IMR-90 (cell line): ENCODE results near the gene UBAC1. TPM values are rescaled to one million over a fixed set of nuclear protein-coding genes. Genes with fewer than 3 reads are reported as not detected.

Experiments used
- ATAC-seq: fragments of 200-7000 bp; cut with Tn5 transposase; 2 replicates; pipeline ENCODE4 v1.9.1; 2020; ENCODE audit warnings: low read depth, mild to moderate bottlenecking, moderate library complexity
- BruUV-seq: library from RNA; stranded (reverse); fragments of 400-500 nt; replicated peaks from 2 replicates; lab custom pipeline; 2021; lab: Mats Ljungman, UMichigan
- CTCF ChIA-PET: fragments of 300-600 bp; formaldehyde crosslinking; extraction: SDS; loops from one replicate; lab custom pipeline; 2021; ENCODE audit warnings: antibody characterized with exemption; lab: Yijun Ruan, JAX
- POLR2A ChIA-PET: fragments of 300-600 bp; sonication (Branson Sonifier 250); formaldehyde crosslinking; loops from one replicate; lab custom pipeline; 2022; ENCODE audit warnings: antibody characterized with exemption; ENCODE audit not compliant: unreplicated experiment; lab: Charles Lee
- DNase-seq: peaks from one replicate; pipeline ENCODE4 v3.0.0; 2013
- H2AFZ ChIP-seq: replicated peaks from 2 replicates; pipeline ENCODE3; 2013; ENCODE audit warnings: low read length, mild to moderate bottlenecking; ENCODE audit not compliant: poor library complexity
- H2AK5ac ChIP-seq: 2 replicates; pipeline ENCODE4 v1.6.1; 2013; ENCODE audit warnings: low read depth, low read length, inconsistent platforms
- H2AK9ac ChIP-seq: replicated peaks from 2 replicates; pipeline ENCODE3; 2013; ENCODE audit warnings: mild to moderate bottlenecking, low read depth, low read length, moderate library complexity; ENCODE audit not compliant: poor library complexity
- H2BK120ac ChIP-seq: 2 replicates; pipeline ENCODE4 v1.6.1; 2013; ENCODE audit warnings: low read depth, low read length, inconsistent platforms
- H2BK15ac ChIP-seq: 3 replicates; pipeline ENCODE4 v1.6.1; 2013; ENCODE audit warnings: low read depth, low read length, inconsistent platforms
- H2BK20ac ChIP-seq: 2 replicates; pipeline ENCODE4 v1.6.1; 2013; ENCODE audit warnings: low read depth, mild to moderate bottlenecking, inconsistent platforms, low read length, moderate library complexity
- H2BK5ac ChIP-seq: 2 replicates; pipeline ENCODE4 v1.6.1; 2013; ENCODE audit warnings: mild to moderate bottlenecking, low read depth, low read length, inconsistent platforms; ENCODE audit not compliant: poor library complexity, severe bottlenecking
- H3K14ac ChIP-seq: replicated peaks from 2 replicates; pipeline ENCODE4 v1.6.1; 2013; ENCODE audit warnings: low read depth, low read length, inconsistent platforms
- H3K18ac ChIP-seq: 2 replicates; pipeline ENCODE4 v1.6.1; 2013; ENCODE audit warnings: low read depth, low read length, control low read depth
- H3K23ac ChIP-seq: 2 replicates; pipeline ENCODE4 v1.6.1; 2013; ENCODE audit warnings: low read depth, low read length, inconsistent platforms
- H3K27ac ChIP-seq: 2 replicates; pipeline ENCODE4 v1.5.1; 2013; ENCODE audit warnings: mild to moderate bottlenecking, control low read depth, low read length; ENCODE audit not compliant: insufficient read depth
- H3K27me3 ChIP-seq: 2 replicates; pipeline ENCODE4 v1.6.1; 2013; ENCODE audit warnings: low read length; ENCODE audit not compliant: control insufficient read depth, insufficient read depth
- H3K36me3 ChIP-seq: 2 replicates; pipeline ENCODE4 v1.6.1; 2013; ENCODE audit warnings: low read length, mixed read lengths; ENCODE audit not compliant: control insufficient read depth, insufficient read depth
- H3K4ac ChIP-seq: 2 replicates; pipeline ENCODE4 v1.6.1; 2013; ENCODE audit warnings: low read depth, low read length, inconsistent platforms
- H3K4me1 ChIP-seq: 2 replicates; pipeline ENCODE4 v1.6.1; 2013; ENCODE audit warnings: low read length, mixed read lengths; ENCODE audit not compliant: control insufficient read depth, insufficient read depth
- H3K4me2 ChIP-seq: 2 replicates; pipeline ENCODE4 v1.6.1; 2013; ENCODE audit warnings: low read depth, mild to moderate bottlenecking, control low read depth, low read length, moderate library complexity
- H3K4me3 ChIP-seq: 2 replicates; pipeline ENCODE4 v1.5.1; 2013; ENCODE audit warnings: low read depth, mild to moderate bottlenecking, control low read depth, low read length, moderate library complexity; ENCODE audit not compliant: insufficient read depth
- H3K56ac ChIP-seq: 2 replicates; pipeline ENCODE4 v1.6.1; 2013; ENCODE audit warnings: low read length, inconsistent platforms; ENCODE audit not compliant: insufficient read depth; ENCODE audit errors: extremely low read depth
- H3K79me1 ChIP-seq, 2 experiments: 2 replicates each; pipeline ENCODE4 v1.6.1; 2013; ENCODE audit warnings: low read length in 2 of 2, inconsistent platforms in 1 of 2, low read depth in 1 of 2
- H3K9ac ChIP-seq: 2 replicates; pipeline ENCODE4 v1.6.1; 2013; ENCODE audit warnings: low read depth, low read length, control low read depth
- H3K9me1 ChIP-seq: 2 replicates; pipeline ENCODE4 v1.6.1; 2013; ENCODE audit warnings: low read length, inconsistent platforms; ENCODE audit not compliant: insufficient read depth
- H3K9me3 ChIP-seq: 2 replicates; pipeline ENCODE4 v1.6.1; 2013; ENCODE audit warnings: low read length; ENCODE audit not compliant: control insufficient read depth, insufficient read depth
- H4K20me1 ChIP-seq: 2 replicates; pipeline ENCODE4 v1.6.1; 2013; ENCODE audit warnings: low read length, inconsistent platforms; ENCODE audit not compliant: insufficient read depth
- H4K5ac ChIP-seq: 2 replicates; pipeline ENCODE4 v1.6.1; 2013; ENCODE audit warnings: mild to moderate bottlenecking, low read depth, low read length, control low read depth
- H4K8ac ChIP-seq, 2 experiments: 2 replicates each; pipeline ENCODE4 v1.6.1; 2013; ENCODE audit warnings: low read depth in 2 of 2, low read length in 2 of 2, control low read depth in 1 of 2, inconsistent platforms in 1 of 2
- H4K91ac ChIP-seq: 2 replicates; pipeline ENCODE4 v1.6.1; 2013; ENCODE audit warnings: low read depth, low read length, inconsistent platforms; ENCODE audit not compliant: insufficient read depth
- BHLHE40 ChIP-seq: fragments of 150-350 bp; IDR thresholded peaks from 2 replicates; pipeline ENCODE4 v1.6.1; 2016; ENCODE audit warnings: mild to moderate bottlenecking, low read depth, low read length
- CHD1 ChIP-seq: IDR thresholded peaks from 2 replicates; pipeline ENCODE4 v1.6.1; 2012; ENCODE audit warnings: low read depth, low read length, improper control_type of control experiment
- FOS ChIP-seq: fragments of 150-350 bp; IDR thresholded peaks from 2 replicates; pipeline ENCODE4 v1.6.1; 2016; ENCODE audit warnings: low read depth, low read length
- MAZ ChIP-seq: IDR thresholded peaks from 2 replicates; pipeline ENCODE4 v1.6.1; 2012; ENCODE audit warnings: low read depth, mild to moderate bottlenecking, low read length, improper control_type of control experiment, moderate library complexity, borderline replicate concordance
- MXI1 ChIP-seq: IDR thresholded peaks from 2 replicates; pipeline ENCODE4 v1.6.1; 2012; ENCODE audit warnings: low read depth, mild to moderate bottlenecking, low read length, moderate library complexity, borderline replicate concordance
- NFE2L2 ChIP-seq: fragments of 150-350 bp; IDR thresholded peaks from 2 replicates; pipeline ENCODE4 v1.6.1; 2016; ENCODE audit warnings: low read depth, mild to moderate bottlenecking, low read length
- POLR2A ChIP-seq: IDR thresholded peaks from 2 replicates; pipeline ENCODE4 v1.6.1; 2012; ENCODE audit warnings: mild to moderate bottlenecking, low read depth, low read length
- RAD21 ChIP-seq: IDR thresholded peaks from 2 replicates; pipeline ENCODE4 v1.6.1; 2012; ENCODE audit warnings: low read length, improper control_type of control experiment
- RFX5 ChIP-seq: IDR thresholded peaks from 2 replicates; pipeline ENCODE4 v1.8.0; 2012; ENCODE audit warnings: low read depth, mild to moderate bottlenecking, low read length, moderate library complexity
- SMC3 ChIP-seq: fragments of 150-350 bp; IDR thresholded peaks from 2 replicates; pipeline ENCODE4 v1.6.1; 2016; ENCODE audit warnings: low read depth, mild to moderate bottlenecking, antibody characterized with exemption, low read length, moderate library complexity
- WGBS, 2 experiments: methylation state at CpG; one replicate each; pipeline versions ENCODE4 v1.1.5 to v1.1.7; 2013; ENCODE audit warnings: missing lambda C conversion rate in 2 of 2; ENCODE audit not compliant: insufficient read length in 1 of 2; ENCODE audit errors: extremely low coverage in 2 of 2; 5-methylcytosine and 5-hydroxymethylcytosine counted together
- dilution Hi-C: fragments of 300-500 bp; cut with HindIII; formaldehyde crosslinking; loops from one replicate; pipeline ENCODE4 v1.14.3; 2018; ENCODE audit warnings: low sequenced_read_pairs; ENCODE audit not compliant: unreplicated experiment
- in situ Hi-C: fragments of 300-500 bp; cut with MboI; formaldehyde crosslinking; loops from 3 replicates; pipeline ENCODE4 v1.14.3; 2019; ENCODE audit warnings: low sequenced_read_pairs, inconsistent platforms, mixed read lengths
- intact Hi-C: fragments of 100-400 bp; cut with micrococcal nuclease; formaldehyde crosslinking; loops from 2 replicates; pipeline ENCODE4 v1.10.0; 2022
- polyA plus RNA-seq, 3 experiments: library from polyadenylated mRNA; depleted of rRNA; stranded (reverse); fragments of >200 nt; gene quantifications; 2 replicates each; pipeline ENCODE4 v1.2.3, GENCODE V29; 2012; ENCODE audit warnings: low replicate concordance in 1 of 3
- total RNA-seq: library from RNA; depleted of rRNA; stranded (reverse); fragments of >200 nt; gene quantifications from 2 replicates; pipeline ENCODE4 v1.2.3, GENCODE V29; 2012
- TF ChIP-seq, protein P1 (sequence below): conservative IDR thresholded peaks from 2 replicates; pipeline ENCODE4 v1.5.1; 2012; ENCODE audit warnings: mild to moderate bottlenecking, low read depth, low read length, improper control_type of control experiment
- TF ChIP-seq, protein P2 (sequence below): fragments of 150-350 bp; IDR thresholded peaks from 2 replicates; pipeline ENCODE4 v1.6.1; 2017; ENCODE audit warnings: mild to moderate bottlenecking, antibody characterized with exemption, low read length, low read depth
- TF ChIP-seq, protein P3 (sequence below): fragments of 150-350 bp; IDR thresholded peaks from 2 replicates; pipeline ENCODE4 v1.6.1; 2016; ENCODE audit warnings: low read depth, mild to moderate bottlenecking, low read length, moderate library complexity, borderline replicate concordance

Gene UBAC1
- total and polyA plus RNA-seq, 2 of the 4 experiments (the other 2 are of a cell fraction) = 25.3 to 33.9 TPM

DNA sequence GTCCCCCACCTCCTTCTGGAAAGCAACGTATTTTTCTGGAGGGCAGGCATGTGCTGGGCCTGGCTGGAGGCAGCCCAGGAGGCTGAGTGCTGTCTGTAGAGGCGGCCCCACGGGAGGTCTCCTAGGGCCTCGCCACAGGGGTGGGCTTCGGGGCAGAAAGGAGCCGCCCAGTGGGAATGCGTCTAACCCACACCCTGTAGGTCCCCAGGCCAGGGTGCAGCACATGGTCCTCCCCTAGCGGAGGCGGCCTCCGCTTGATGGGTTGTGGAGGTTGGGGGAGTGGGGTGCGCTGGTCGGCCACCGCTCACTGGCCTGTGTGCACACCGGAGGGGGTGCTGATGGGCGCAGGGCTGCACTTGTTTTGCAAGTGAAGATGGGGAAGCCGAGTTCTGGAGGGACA lies 48.3 kb upstream of the UBAC1 start:
- H2AK9ac ChIP-seq = no peak overlapping the region
- WGBS, 2 experiments = 73% methylated on average over 3 of the region's 16 CpGs; no CpG with 5 or more reads in 1 of the 2 experiments
- peaks cover 8% of the 10 kb centered on the region; the same call in 1 of the 2 replicates for H4K20me1 ChIP-seq
- no peak overlapping the region for H4K8ac ChIP-seq
- H3K18ac ChIP-seq = no peak overlapping the region
- no peak overlapping the region for H2BK120ac ChIP-seq
- no TSS peak for BruUV-seq
- peaks cover 5 to 42% of the 10 kb centered on the region in 2 experiments; a peak in 3 of 4 replicates for H3K79me1 ChIP-seq
- H2BK15ac ChIP-seq = no peak overlapping the region
- TF ChIP-seq, protein P1, sequence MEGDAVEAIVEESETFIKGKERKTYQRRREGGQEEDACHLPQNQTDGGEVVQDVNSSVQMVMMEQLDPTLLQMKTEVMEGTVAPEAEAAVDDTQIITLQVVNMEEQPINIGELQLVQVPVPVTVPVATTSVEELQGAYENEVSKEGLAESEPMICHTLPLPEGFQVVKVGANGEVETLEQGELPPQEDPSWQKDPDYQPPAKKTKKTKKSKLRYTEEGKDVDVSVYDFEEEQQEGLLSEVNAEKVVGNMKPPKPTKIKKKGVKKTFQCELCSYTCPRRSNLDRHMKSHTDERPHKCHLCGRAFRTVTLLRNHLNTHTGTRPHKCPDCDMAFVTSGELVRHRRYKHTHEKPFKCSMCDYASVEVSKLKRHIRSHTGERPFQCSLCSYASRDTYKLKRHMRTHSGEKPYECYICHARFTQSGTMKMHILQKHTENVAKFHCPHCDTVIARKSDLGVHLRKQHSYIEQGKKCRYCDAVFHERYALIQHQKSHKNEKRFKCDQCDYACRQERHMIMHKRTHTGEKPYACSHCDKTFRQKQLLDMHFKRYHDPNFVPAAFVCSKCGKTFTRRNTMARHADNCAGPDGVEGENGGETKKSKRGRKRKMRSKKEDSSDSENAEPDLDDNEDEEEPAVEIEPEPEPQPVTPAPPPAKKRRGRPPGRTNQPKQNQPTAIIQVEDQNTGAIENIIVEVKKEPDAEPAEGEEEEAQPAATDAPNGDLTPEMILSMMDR = no peak
- TF ChIP-seq NFE2L2 = no peak
- no peak for TF ChIP-seq RAD21
- TF ChIP-seq, protein P2, sequence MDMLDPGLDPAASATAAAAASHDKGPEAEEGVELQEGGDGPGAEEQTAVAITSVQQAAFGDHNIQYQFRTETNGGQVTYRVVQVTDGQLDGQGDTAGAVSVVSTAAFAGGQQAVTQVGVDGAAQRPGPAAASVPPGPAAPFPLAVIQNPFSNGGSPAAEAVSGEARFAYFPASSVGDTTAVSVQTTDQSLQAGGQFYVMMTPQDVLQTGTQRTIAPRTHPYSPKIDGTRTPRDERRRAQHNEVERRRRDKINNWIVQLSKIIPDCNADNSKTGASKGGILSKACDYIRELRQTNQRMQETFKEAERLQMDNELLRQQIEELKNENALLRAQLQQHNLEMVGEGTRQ = no peak
- TF ChIP-seq CHD1 = no peak
- no peak for TF ChIP-seq MAZ
- TF ChIP-seq, protein P3, sequence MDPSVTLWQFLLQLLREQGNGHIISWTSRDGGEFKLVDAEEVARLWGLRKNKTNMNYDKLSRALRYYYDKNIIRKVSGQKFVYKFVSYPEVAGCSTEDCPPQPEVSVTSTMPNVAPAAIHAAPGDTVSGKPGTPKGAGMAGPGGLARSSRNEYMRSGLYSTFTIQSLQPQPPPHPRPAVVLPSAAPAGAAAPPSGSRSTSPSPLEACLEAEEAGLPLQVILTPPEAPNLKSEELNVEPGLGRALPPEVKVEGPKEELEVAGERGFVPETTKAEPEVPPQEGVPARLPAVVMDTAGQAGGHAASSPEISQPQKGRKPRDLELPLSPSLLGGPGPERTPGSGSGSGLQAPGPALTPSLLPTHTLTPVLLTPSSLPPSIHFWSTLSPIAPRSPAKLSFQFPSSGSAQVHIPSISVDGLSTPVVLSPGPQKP = no peak
- TF ChIP-seq RFX5 = no peak
- no peak for TF ChIP-seq POLR2A
- TF ChIP-seq FOS = no peak
- no peak for TF ChIP-seq SMC3
- no peak for TF ChIP-seq BHLHE40
- no peak for TF ChIP-seq MXI1
- H3K4me1 ChIP-seq = peaks cover 23% of the 10 kb centered on the region
- no peak overlapping the region for H3K23ac ChIP-seq
- H3K9ac ChIP-seq = no peak overlapping the region
- H3K27ac ChIP-seq = no peak overlapping the region
- H3K36me3 ChIP-seq = peaks cover 21% of the 10 kb centered on the region
- H2BK5ac ChIP-seq = no peak overlapping the region
- no peak overlapping the region for H4K91ac ChIP-seq
- in situ Hi-C loops = no loop called here
- no peak overlapping the region for H3K56ac ChIP-seq
- no peak overlapping the region for H2BK20ac ChIP-seq
- H3K4me2 ChIP-seq = no peak overlapping the region
- dilution Hi-C loops = no loop called here
- ChIA-PET CTCF (no interaction called here), POLR2A (no interaction called here)
- intact Hi-C loops = no loop called here
- H2AFZ ChIP-seq = no peak overlapping the region
- no peak overlapping the region for H3K4me3 ChIP-seq
- no peak overlapping the region for H3K14ac ChIP-seq
- H3K9me1 ChIP-seq = peaks cover 5% of the 10 kb centered on the region; the same call in 1 of the 2 replicates
- no peaks in the 10 kb centered on the region for H3K9me3 ChIP-seq
- ATAC-seq (no peak), DNase-seq (no peak)
- H3K4ac ChIP-seq = no peak overlapping the region
- H2AK5ac ChIP-seq = no peak overlapping the region
- no peak overlapping the region for H4K5ac ChIP-seq
- no peaks in the 10 kb centered on the region for H3K27me3 ChIP-seq
